NCI-H2196 (cell line): Measurements from ENCODE around the gene USH1C.

ENCODE experiments used
- DNase-seq: peaks from one replicate; lab custom pipeline; 2025; ENCODE audit not compliant: unreplicated experiment; lab: John Stamatoyannopoulos, UW

Gene USH1C

GRCh38 chr11:17477361-17477760 lies 66.9 kb downstream of the USH1C start:
- DNase-seq, result no peak

GRCh38 chr11:17477084-17477333 lies 67.2 kb downstream of the USH1C start:
- DNase-seq, result no peak

GRCh38 chr11:17476317-17477083 lies 67.7 kb downstream of the USH1C start, which contains the start of gene ABCC8:
ABCC8 (minus strand) TSS chr11:17476845; CDS start chr11:17476776, 69 bp downstream.
- peak; percentile 30 for DNase-seq

GRCh38 chr11:17475666-17476316 lies 68.4 kb downstream of the USH1C start:
- no peak for DNase-seq

- DNase-seq, result peak; percentile 10
These were observed 71.0 kb downstream of the USH1C start for GRCh38 chr11:17473071-17473744.

GRCh38 chr11:17472467-17472866 lies 71.7 kb downstream of the USH1C start:
- no peak for DNase-seq

GRCh38 chr11:17471501-17471900 lies 72.7 kb downstream of the USH1C start:
- no peak for DNase-seq

- no peak for DNase-seq
These were observed 74.2 kb downstream of the USH1C start for GRCh38 chr11:17469998-17470397.

- no peak for DNase-seq
These were observed 76.1 kb downstream of the USH1C start for GRCh38 chr11:17468122-17468521.

GRCh38 chr11:17463546-17464174 lies 80.6 kb downstream of the USH1C start:
- no peak for DNase-seq

- DNase-seq, result no peak
These were observed 81.3 kb downstream of the USH1C start for GRCh38 chr11:17462940-17463339.

- no peak for DNase-seq
These were observed 83.8 kb downstream of the USH1C start for GRCh38 chr11:17460406-17460805.

- DNase-seq, result no peak
These were observed 84.8 kb downstream of the USH1C start for GRCh38 chr11:17459236-17459896.

- DNase-seq, result no peak
These were observed 85.9 kb downstream of the USH1C start for GRCh38 chr11:17458268-17458667.

- DNase-seq, result no peak
These were observed 86.6 kb downstream of the USH1C start for GRCh38 chr11:17457396-17458173.

- DNase-seq, result no peak
These were observed 91.5 kb downstream of the USH1C start for GRCh38 chr11:17452668-17453067.

GRCh38 chr11:17449158-17449557 lies 95.1 kb downstream of the USH1C start:
- no peak for DNase-seq

- DNase-seq, result no peak
These were observed 97.7 kb downstream of the USH1C start for GRCh38 chr11:17446482-17446881.

- no peak for DNase-seq
These were observed 98.9 kb downstream of the USH1C start for GRCh38 chr11:17445240-17445795.
